Stimulated activated naive CD4-positive, alpha-beta T cell (primary cell): ENCODE data around the gene TOX4.

ENCODE experiments used
- DNase-seq, 6 experiments: peaks; one replicate each; lab custom pipeline; 2025; lab: John Stamatoyannopoulos, UW

TOX4 gene

DNA sequence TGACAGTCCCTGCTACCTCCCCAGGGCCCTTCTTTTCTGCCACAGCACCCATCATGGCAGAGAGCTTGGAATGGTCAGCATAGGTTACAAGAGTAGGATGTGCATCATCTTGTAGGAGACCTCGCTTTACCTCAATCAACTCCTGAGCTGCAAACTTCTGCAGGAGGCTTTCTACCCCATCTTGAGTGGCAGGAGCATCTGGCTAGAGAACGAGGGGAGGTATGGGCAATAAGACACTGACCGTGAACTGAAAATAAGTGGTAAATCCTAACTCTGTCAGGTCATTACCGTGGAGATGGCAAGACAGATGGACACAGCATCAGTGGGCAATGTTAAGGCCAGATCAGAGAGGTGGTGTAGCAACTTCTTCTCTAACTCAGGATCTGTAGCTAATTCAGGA, 26.4 kb downstream of the TOX4 start:
- DNase-seq, result no peak

- no peak for DNase-seq
Measured at GRCh38 chr14:21505012-21505553, 28.1 kb downstream of the TOX4 start.

DNA sequence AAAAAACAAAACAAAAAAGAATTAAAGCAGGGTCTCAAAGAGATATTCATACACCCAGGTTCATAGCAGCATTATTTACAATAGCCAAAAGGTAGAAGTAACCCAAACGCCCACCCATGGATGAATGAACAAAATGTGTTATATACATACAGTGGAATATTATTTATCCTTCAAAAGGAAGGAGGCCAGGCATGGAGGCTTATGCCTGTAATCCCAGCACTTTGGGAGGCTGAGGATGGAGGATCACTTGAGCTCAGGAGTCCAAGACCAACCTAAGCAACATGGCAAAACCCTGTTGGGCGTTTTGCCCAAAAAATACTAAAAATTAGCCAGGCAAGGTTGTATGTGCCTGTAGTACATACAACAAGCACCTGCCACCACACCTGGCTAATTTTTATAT, 29.6 kb downstream of the TOX4 start:
- DNase-seq, result no peak

GRCh38 chr14:21509432-21510143, 32.6 kb downstream of the TOX4 start:
- no peak for DNase-seq

- peak; percentile 87 to 92 (median 88) for DNase-seq
Measured at GRCh38 chr14:21510735-21511657, 34.0 kb downstream of the TOX4 start, which contains the start of gene METTL3. Gene METTL3 (minus strand): TSS chr14:21511340. CDS start chr14:21511223, 117 bp downstream.

DNA sequence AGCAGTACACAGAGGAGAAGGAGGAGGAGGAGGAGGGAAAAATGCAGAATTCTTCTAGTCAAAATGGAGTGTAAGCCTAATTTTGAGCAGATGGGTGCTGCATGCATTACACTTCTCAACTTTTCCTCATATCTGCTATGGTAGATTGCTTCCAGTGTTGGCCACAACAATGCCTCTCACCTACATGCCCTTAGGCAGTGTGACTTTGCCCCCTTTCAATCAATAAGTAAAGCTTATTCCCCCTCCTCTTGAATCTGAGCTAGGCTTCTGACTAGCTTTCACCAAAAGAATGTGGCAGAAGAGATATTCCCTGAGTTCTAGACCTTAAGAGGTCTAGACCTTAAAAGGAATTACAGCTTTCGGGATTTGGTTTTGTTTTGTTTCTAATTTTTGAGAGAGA, 37.3 kb downstream of the TOX4 start:
- no peak for DNase-seq

- no peak for DNase-seq
Measured at GRCh38 chr14:21518725-21519124, 41.7 kb downstream of the TOX4 start.

- no peak for DNase-seq
Measured at GRCh38 chr14:21520767-21521166, 43.8 kb downstream of the TOX4 start.

- DNase-seq, result no peak
Measured at GRCh38 chr14:21521501-21521900, 44.5 kb downstream of the TOX4 start.

DNA sequence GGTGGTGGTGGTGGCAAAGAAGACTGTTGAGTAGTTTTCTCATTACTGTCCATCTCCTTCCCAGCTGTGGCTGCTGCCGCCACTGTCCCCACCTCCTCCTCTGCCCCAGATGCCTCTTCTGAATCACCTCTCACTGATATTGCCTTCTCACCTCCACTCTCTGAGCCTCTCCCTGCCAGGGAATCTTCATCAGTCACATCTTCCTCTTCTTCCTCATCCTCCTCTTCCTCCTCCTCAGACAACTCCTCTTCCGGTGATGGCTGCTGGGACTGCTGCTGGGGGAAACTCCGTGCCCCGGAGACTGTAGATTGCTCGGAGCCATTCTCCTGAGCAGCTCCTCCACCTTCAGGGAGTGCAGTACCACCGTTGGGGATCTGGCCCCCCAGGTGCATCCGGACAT, 46.2 kb downstream of the TOX4 start:
- DNase-seq, result no peak

GRCh38 chr14:21524575-21525490, 47.8 kb downstream of the TOX4 start:
- no peak for DNase-seq

- DNase-seq, result no peak
Measured at GRCh38 chr14:21525571-21525961, 48.6 kb downstream of the TOX4 start.

DNA sequence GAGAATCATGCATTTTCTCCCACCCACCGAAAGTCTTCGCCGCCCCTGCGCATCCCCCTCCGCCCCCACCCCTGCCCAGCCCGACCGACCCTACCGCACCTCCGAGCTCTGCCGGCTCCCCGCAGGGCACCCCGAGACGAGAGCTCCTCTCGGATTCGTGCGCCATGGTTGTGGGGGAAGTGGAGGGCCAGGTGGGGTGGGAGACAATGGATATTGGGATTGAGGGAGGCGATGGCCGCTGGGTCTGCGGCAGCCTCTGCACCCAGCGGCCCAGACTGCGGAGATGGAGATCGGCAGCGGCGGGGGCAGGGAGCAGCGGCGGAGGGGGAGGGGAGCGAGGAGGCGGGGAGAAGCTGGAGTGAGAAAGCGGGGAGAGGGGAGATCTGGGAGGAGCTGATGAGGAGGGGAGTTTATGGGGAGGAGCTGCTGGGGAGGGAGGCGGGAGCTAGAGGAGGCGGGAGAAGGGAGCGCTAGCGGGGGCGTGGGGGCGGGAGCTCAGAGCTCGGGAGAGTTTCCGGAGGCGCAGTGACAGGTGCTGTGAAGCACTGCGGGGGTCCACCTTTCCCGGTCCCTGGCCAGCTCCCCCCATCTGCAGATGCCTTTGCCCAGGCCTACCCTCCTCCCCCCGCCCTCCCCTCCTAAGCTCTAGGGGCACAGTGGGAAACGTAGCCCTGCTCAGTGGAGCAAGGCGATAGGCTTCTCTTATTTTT, 49.1 kb downstream of the TOX4 start, which contains the start of gene SALL2:
SALL2 (minus strand) TSS at position 385 of the 710 bp plus-strand sequence; CDS start at position 166, 219 bp downstream.
- peak; percentile 31 to 77 (median 58) for DNase-seq

DNA sequence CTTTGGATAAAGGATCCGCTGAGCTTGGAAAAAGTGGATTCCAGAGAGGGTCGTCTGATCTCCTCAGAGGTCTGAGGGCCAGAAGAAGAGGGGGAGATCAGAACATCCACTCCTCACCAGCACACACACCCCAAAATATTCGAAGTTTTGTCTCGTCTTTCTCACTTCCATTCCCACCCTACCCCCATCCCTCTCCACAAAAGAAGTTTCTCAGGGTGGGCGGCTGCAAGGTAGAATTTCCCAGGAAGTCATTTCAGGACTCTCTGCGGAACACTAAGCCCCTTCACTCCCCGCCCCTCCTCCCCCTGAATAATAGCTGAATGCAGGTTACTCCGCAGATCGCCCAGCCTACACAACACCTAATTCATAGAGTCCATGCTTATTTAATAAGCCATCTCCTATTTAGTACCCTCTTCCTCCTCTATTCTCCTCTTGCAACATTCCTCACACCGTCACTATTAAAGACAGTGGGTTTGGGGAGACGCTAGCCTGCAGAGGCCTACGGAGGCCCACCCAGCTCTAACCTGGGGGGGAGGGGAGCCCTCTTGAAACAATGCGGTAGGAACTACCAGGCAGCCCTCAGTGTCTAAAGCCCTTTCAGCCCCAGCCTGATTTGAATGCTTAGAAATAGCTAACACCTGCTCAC, 49.8 kb downstream of the TOX4 start:
- DNase-seq, result no peak

DNA sequence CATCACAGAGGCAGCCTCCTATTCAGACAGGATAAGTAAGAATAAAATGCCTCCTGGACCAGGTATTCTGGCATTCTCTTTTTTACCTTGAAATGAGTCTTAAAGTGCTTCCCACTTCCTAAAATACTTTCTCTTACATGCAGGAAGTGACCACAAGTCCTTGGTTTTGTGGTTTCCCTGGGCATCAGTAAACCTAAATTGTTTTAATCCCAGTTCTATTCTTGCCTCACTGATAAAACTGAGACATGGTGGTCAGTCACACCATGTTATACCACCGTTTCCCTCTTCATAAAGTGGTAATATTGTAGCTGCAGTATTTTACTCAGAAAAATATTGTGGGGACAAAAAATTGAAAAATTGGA, 50.3 kb downstream of the TOX4 start:
- DNase-seq, result no peak

GRCh38 chr14:21528381-21529348, 51.7 kb downstream of the TOX4 start:
- DNase-seq, result no peak

- DNase-seq, result no peak
Measured at GRCh38 chr14:21529515-21529914, 52.5 kb downstream of the TOX4 start.

DNA sequence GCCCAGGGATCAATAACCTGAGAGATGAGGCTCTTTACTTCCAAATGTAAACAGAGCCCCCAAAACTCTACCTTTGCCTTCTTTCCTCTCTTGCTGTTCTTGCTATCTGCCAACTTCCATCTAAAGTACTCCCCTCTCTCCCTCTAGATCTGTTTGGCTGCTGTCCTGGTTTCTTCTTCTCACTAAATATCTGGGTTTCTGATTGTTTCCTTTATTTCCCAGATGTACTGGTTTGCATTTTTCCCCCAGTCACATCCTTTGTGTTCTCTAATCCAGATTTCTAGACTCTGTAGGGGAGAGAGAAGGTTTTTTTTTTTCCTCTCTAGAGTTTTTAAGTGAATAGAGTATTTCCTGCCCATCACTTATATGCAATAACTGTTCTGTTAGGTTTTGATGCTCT, 56.3 kb downstream of the TOX4 start:
- no peak for DNase-seq

GRCh38 chr14:21534576-21534975, 57.6 kb downstream of the TOX4 start:
- DNase-seq, result no peak
